HG03175 (cell line): ENCODE measurements around the gene CHD9.

Experiments
- ATAC-seq: cut with Tn5 transposase; IDR thresholded peaks from one replicate; pipeline ENCODE4 v1.9.1; 2021; ENCODE audit warnings: mild to moderate bottlenecking, moderate library complexity; ENCODE audit not compliant: unreplicated experiment

The CHD9 gene

DNA sequence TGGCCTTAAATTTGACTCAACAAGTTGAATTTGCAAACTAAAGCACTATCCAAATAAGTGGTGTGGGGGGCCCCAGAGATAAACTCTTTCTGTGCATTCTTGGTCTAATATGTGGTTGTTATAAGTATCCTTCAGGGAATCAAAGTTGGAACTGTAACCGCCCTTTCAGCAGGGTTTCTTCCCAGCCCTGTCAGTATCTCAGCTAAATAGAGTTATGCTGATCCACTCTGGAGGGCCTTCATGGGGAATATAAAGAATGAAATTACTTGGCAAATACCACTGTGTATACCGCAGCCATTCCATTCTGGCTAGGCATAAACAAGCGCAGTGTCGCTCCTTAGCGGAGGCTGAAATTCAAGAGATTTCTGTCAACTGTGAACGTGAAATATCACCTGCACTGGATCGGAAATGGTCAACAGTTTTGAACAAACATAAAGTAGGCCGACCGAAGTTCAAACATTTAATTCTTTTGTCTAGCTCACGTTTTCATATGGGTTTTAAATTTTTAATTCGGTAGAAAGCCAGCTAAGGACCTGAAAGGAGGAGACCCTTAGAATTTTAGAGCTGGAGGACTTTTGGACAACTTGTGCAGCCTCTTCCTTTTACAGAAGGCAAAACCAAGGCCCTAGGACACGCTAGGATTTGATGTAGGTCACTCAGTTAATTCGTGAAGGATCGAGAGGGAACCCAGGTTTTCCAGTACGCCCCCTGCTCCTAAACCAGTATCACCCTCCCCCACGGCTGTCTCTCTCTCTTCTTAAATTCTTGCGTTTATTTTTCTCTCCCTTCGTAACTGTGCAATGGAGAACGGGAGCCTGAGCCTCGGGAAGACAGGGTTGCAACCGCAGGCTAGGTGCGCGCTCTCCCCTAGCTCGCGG, 74.7 kb downstream of the CHD9 start:
- no peak for ATAC-seq

DNA sequence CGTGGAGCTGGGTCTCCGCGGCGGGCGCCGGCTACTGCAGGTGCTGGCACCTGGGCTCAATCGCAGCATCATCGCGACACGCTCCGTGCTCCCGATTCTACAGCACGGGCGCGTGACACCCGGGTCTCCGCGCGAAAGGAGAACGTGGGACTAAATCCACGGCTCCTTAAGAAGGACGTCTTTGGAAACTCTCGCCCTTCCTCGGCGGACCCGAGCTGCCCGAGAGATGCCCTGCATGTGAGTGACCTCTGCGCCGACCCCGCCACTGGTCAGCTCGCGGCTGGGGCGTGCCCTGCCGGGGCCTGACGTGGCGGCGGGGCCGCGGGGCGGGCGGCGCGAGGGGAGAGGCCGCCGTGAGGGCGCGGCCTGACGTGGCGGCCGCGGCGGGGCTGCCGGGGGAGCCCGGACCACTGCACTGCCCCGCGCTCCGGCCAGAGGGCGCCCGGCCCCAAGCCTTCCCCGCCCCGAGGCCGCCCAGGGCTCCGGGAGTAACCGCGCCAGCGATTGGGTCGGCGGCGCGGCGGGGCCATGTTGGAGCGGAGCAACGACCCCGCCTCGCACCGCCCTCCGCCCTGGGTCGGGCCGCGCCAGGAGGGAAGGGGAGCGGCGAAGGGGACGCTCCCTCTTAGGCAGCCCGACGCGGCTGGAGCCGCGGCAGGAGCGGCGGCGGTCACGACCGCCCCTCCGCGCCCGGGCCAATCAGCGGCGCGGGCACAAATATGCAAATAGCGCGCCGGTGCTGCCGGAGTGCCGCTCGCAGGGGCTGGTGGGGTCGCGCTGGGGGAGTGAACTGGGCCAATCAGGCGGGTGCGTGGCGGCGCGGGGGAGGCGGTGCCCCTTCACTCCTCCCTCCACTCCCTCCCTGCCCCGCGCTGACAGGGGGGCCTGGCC, 75.6 kb downstream of the CHD9 start:
- peak; percentile 86 for ATAC-seq

DNA sequence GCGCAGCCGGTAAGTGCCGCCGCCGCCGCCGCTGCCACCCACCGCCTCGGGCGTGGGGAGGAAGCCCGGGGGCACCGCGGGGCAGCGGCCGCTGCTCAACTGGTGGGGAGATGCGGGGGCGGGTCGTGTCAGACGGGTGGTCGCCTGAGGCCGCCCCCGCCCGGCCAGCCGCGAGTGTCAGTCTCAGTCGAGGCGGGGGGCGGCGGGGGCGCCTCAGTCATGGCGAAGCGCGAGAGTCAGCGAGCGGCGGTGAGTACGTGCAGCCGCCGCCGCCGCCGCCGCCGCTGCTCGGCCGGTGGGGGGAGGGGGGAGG, 76.2 kb downstream of the CHD9 start:
- no peak for ATAC-seq

DNA sequence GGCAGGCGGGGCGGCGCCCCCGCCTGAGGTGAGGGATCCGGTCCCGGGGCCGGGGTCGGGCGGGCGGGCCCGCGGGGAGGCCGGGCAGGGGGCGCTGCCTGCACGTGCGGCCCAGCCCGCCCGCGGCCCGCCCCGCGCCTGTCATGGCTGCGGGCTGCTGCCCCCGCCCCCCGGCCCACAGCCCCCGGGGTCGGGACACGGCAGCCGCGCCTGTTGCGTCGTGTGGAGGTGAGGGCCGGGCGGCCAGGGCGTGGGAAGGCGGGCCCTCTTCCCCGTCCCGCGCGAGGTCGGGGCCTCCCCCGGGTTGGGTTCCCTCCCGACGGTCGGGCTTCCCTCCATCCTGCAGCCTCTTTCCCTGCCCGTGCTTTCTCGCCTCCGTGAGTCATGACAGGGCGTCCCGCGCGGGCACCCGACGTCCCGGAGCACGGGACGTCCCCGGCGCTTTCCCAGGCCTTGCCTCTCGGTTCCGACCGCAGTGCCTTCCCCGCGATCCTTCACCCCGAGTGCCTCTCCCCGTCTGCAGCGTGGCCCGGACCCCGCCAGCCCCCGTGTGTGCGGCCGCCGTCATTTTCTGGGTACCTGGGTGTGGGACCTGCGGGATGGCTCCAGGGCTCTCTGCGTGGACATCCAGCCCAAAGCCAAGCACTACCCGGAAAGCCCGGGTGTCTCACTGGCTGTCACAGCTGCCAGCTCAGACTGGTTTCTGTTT, 76.7 kb downstream of the CHD9 start:
- peak; percentile 15 for ATAC-seq

DNA sequence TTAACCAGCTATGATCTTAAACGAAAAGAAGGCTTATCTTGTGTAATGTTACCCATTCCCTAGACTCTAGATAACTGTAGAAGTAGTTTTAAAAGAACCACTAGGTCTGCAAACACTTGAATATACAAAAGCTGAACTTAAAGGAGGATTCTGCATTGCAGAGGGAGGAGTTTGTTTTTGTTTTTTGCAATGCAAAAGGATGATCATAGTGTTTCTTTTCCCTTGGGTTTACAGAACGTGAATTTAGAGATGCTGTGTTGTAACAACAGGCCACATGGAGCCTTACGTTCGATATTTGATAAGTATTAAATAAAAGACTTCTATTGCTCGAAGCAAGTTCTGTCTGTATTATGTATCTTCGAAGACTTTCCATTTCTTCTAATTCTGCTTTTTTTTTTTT, 77.6 kb downstream of the CHD9 start:
- no peak for ATAC-seq

DNA sequence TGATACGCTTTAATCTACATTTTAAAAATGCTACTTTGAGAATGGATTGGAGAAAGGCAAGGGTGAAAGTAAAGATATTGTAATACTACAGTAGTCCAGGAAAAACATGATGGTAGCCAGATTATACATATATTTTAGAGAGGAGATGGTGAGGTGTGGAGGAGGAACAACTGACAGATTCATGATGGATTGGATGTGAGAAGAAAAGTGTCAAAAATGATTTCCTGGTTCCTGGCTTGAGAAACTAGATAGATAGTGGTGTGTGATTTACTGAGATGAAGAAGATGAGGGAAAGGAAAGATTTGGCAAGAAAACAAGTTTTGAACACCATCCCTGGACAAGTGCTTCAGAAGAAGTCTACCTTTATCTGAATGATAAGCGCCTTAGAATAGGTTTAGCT, 80.5 kb downstream of the CHD9 start:
- ATAC-seq, result no peak

DNA sequence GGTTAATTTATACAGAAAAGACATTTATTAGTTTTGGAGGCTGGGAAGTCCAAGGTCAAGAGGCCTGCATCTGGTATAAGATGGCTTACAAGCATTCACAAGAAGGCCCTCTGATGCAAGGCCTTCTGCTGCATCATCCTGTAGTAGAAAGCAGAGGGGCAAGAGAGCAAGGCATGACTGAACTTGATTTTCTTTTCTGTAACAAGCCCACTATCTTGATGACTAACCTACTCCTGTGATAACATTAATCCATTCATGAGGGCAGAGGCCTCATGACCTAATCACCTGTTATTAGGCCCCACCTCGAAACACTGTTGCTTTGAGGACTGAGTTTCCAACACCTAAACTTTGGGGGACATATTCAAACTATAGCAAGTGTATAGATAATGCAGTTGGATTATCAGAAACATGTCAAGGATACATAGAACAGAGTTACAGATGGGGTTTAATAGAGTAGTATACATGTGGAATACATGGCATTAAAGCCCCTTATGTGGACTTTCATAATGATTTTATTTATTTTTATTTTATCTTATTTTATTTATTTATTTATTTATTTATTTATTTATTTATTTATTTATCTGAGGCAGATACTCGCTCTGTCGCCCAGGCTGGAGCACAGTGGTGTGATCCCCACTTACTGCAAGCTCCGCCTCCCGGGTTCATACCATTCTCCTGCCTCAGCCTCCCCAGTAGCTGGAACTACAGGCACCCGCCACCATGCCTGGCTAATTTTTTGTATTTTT, 88.2 kb downstream of the CHD9 start:
- ATAC-seq, result no peak

DNA sequence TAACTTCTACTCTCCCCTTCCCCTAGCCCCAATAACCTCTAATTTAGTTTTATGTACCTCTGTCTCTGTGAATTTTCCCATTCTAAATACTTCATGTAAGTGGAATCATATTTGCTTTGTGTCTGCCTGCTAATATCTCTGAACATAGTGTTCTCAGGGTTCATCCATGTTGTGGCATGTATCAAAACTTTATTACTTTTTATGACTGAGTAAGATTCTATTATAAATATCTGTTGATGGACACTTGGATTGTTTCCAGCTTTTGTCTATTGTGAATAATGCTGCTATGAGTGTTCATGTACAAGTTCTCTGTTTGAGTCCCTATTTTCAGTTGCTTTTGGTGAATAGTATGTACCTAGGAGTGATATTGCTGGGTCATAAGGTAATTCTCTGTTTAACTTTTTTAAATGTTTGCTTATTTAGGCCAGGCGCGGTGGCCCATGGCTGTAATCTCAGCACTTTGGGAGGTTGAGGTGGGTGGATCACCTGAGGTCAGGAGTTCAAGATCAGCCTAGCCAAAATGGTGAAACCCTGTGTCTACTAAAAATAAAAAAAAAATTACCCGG, 92.8 kb downstream of the CHD9 start:
- no peak for ATAC-seq

DNA sequence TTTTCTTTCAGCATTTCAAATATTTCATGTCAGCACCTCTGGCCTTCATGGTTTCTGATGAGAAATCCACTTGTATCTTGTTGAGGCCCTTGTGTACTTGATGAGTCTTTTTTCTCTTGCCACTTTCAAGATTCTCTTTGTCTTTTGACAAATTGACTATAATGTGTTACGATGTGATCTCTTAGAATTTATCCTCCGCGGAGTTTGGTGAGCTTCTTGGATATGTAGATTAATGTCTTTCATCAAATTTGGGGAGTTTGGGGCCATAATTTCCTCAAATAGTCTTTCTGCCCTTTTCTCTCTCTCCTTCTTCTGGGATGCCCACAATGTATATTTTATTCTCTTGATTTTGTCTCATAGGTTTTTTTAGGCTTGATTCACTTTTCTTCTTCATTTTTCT, 96.0 kb downstream of the CHD9 start:
- ATAC-seq, result no peak

DNA sequence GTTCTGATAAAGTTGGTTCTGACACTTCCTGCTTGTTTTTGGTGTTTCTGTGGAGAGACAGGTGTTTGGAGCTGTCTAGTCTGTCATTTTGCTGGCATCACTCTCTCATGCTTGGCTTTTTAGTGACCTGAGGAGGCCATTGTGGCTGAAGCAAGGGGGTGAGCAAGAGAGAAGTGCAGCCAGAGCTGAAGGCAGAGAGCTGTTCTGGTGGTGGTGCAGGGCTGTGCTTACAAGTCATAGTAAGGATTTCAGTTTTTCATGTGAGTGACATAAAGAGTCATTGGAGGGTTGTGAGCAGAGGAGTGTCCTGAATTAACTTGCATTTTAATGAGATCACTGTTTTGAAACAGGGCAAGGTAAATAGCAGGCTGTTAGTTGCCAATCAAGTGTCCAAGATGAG, 97.5 kb downstream of the CHD9 start:
- ATAC-seq, result no peak

DNA sequence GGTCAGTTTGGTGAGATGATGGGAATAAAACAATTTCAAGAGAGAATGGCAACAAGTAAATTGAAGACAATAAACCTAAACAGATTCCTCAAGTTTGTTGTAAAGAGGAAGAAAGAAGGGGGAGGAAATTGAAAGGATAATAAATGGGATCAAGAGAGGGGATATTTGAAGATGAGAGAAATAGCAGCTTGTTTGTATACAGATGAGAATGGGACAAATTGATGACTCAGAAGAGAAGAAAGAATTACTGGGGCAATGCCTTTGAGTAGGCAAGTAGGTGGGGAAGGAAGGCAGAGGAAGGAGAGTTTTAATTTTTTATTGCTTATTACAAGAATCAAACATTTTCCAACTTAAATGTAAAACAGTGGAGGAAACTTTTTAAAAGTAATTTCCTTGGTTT, 98.3 kb downstream of the CHD9 start:
- ATAC-seq, result no peak

DNA sequence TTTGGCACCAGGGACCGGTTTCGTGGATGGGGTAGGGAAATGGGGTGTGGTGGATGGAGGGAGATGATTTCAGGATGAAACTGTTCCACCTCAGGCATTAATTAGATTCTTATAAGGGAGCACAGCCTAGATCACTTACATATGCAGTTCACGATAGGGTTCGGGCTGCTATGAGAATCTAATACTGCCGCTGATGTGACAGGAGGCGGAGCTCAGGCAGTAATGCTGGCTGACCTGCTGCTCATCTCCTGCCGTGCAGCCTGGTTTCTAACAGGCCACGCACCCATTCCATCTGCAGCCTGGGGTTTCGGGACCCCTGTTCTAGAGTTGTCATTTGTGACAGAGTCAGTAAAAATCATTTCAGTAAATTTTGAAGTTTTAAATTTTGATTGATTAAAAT, 99.7 kb downstream of the CHD9 start:
- ATAC-seq, result no peak

DNA sequence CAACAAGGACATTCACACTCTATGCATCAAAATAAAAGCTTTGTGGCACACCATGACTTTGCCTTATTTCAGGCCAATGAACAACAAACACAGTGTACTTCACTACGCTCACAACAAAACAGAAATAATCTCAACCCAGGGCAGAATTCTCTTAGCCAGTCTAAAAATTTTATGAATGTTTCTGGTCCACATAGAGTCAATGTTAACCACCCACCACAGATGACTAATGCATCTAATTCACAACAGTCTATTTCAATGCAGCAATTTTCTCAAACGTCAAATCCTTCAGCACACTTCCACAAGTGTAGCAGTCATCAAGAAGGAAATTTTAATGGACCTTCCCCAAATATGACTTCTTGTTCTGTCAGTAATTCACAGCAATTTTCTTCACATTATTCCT, 101.7 kb downstream of the CHD9 start:
- ATAC-seq, result no peak

DNA sequence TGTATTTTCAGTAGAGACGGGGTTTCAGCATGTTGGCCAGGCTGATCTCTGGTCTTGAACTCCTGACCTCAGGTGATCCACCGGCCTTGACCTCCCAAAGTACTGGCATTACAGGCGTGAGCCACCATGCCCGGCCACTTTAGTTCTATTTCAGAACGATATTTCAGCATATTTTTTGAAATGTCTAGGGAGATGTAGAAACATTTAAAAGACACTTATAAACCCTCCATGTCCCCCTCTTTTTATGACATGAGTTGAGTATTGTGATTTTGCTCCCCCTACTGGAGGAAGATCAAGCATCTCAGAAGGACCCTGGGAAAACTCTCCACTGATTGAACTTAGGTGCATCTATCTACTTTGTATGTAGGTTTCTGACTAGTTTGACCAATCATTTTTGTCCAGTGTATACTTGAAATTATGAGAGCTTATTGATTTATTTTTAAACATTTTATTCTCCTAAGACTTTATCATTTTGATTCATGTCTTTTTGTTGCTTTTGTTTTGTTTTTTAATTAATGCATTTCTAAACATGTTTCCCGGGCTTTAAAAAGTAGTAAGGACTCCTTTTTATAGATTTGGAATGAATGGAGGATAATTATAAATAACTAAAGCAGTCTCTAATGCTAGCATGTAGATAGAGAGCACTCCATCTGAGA, 105.1 kb downstream of the CHD9 start:
- peak; percentile 61 for ATAC-seq

DNA sequence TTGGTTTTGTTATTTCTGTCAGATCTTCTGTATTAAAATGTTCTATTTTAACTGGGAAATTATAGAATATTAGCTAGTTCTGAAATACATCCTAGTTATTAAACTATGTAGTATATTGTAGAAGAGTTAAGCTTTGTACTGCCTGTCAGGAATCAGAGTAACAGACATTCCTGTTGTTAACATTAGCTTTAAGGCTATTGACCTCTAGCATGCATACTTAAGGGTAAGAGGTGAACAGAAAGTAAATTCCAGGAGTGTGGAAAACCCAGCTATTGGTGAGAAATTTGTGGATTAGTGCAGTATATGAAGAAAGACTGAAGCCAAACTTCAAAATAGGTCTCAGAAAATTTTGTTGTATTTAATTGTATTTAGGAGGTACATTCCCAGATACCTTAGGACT, 111.3 kb downstream of the CHD9 start:
- ATAC-seq, result no peak

DNA sequence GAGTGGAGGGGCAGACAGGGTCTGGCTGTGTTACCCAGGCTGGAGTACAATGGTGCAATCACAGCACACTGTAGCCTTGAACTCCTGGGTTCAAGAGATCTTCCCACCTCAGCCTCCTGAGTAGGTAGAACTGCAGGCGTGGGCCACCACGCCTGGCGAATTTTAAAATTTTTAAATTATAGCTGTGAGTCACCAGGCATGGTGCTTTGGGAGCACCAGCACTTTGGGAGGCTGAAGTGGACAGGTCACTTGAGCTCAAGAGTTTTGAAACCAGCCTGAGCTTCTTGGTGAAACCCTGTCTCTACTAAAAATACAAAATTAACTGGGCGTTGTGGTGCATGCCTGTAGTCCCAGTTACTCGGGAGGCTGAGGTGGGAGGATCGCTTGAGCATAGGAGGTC, 114.0 kb downstream of the CHD9 start:
- no peak for ATAC-seq

DNA sequence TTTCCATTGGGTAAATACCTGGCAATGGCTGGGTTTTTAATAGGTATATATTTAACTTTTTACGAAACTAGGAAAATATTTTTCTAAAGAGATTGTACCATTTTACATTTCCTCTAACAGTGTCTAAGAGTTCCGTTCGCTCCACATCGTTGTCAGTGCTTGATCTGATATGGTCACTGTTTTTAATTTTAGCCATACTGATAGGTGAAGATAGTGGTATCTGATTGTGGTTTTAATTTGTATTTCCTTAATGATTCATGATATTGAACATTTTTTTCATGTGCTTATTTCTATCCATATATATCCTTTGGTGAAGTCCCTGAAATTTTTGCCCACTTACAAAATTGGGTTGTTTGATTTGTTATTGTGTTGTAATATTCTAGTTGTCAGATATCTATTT, 117.7 kb downstream of the CHD9 start:
- no peak for ATAC-seq

DNA sequence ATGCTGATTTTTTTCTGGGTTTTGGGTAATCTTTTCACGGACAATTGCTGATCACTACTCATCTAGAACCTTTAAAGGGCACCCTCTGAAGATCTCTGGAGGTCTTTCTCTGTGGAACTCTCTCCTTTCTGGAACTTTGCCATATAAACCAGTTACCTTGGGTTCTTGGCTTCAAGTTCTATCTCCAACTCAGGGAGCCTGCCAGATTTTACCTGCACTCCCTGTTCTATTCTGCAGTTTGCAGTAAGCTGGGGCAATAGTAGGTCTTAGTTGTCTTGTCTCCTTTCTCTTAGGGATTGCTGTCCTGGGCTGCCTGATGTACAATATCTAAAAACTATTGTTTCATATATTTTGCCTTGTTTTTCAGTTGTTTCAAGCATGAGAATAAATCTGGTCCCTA, 120.3 kb downstream of the CHD9 start:
- no peak for ATAC-seq

DNA sequence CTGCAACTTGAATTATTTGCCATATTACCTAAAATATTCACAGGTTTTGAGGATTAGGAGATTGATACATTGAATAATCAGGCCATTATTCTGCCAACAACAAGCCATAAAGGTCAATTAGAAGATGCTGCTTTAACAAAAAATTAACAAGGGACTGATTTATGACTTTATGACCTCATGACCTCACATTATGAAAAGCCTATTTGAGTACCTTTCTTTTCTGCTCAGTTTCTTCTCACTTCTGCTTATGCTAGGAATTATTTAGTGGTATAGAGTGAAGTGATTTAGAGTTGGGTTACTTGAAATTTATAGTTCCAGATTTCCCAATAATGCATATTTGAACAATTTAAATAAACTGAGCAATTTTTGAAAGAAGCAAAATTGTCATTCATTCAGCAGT, 121.6 kb downstream of the CHD9 start:
- no peak for ATAC-seq

DNA sequence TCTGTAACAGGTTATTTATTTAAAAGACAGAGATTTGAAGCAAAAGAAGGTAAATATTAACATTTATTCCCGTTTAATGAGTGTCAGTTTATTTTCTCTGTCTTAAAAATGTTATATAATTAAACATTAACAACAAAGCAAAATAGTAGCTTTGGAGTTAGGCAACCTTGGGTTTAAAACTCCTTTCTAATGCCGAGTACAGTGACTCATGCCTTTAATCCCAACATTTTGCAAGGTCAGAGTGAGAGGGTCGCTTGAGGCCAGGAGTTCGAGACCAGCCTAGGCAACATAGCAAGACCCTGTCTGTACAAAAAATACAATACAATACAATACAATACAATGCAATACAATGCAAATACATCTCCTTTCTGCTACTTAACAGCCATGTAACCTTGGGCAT, 128.7 kb downstream of the CHD9 start:
- no peak for ATAC-seq
